HUES6 (cell line): Measurements from ENCODE around the gene GABARAP.
A peak's percentile ranks its signal among the peaks of the same experiment; 100 is the strongest.

Source experiments
- H3K27ac ChIP-seq: 2 replicates; pipeline ENCODE4 v1.7.0; 2013; ENCODE audit warnings: low read depth, mild to moderate bottlenecking, low read length, inconsistent platforms
- H3K27me3 ChIP-seq: 2 replicates; pipeline ENCODE4 v1.6.1; 2013; ENCODE audit warnings: low read length; ENCODE audit not compliant: control insufficient read depth, insufficient read depth
- H3K36me3 ChIP-seq: 2 replicates; pipeline ENCODE4 v1.6.1; 2013; ENCODE audit warnings: low read length; ENCODE audit not compliant: control insufficient read depth, insufficient read depth
- H3K4me1 ChIP-seq: 2 replicates; pipeline ENCODE4 v1.6.1; 2013; ENCODE audit warnings: low read length; ENCODE audit not compliant: control insufficient read depth, insufficient read depth
- H3K4me3 ChIP-seq: 2 replicates; pipeline ENCODE4 v1.5.1; 2013; ENCODE audit warnings: low read depth, low read length
- H3K9ac ChIP-seq: one replicate; pipeline ENCODE4 v1.6.1; 2013; ENCODE audit warnings: mild to moderate bottlenecking, low read length
- H3K9me3 ChIP-seq: 2 replicates; pipeline ENCODE4 v1.6.1; 2013; ENCODE audit warnings: low read depth, low read length; ENCODE audit not compliant: control insufficient read depth, insufficient read depth

GABARAP gene

GRCh38 chr17:7228920-7229319, 13.3 kb downstream of the GABARAP start:
- H3K4me1 ChIP-seq: peaks cover 7% of the 10 kb centered on the region; the same call in 1 of the 2 replicates
- H3K4me3 ChIP-seq: no peak overlapping the region
- H3K27ac ChIP-seq: no peak overlapping the region
- H3K9me3 ChIP-seq: no peaks in the 10 kb centered on the region
- peaks cover 70% of the 10 kb centered on the region for H3K36me3 ChIP-seq
- H3K27me3 ChIP-seq: no peaks in the 10 kb centered on the region
- H3K9ac ChIP-seq: no peak overlapping the region

GRCh38 chr17:7226721-7227710, 15.2 kb downstream of the GABARAP start:
- Histone ChIP-seq H3K4me1 (no peaks in the 10 kb centered on the region; the same call in 1 of the 2 replicates), H3K4me3 (no peak overlapping the region), H3K27me3 (no peaks in the 10 kb centered on the region), H3K9me3 (no peaks in the 10 kb centered on the region), H3K9ac (no peak overlapping the region), H3K27ac (no peak overlapping the region), H3K36me3 (peaks cover 89% of the 10 kb centered on the region)

- H3K36me3 ChIP-seq: peaks cover 100% of the 10 kb centered on the region
These were observed 16.4 kb downstream of the GABARAP start for GRCh38 chr17:7225711-7226331.

GRCh38 chr17:7224661-7225111, 17.6 kb downstream of the GABARAP start:
- Histone ChIP-seq H3K9me3 (no peaks in the 10 kb centered on the region), H3K36me3 (peaks cover 88% of the 10 kb centered on the region), H3K9ac (no peak overlapping the region), H3K4me1 (peaks cover 9% of the 10 kb centered on the region; the same call in 1 of the 2 replicates), H3K4me3 (no peak overlapping the region), H3K27ac (no peak overlapping the region), H3K27me3 (no peaks in the 10 kb centered on the region)

More at GRCh38 chr17:7225711-7226331, 16.4 kb downstream of the GABARAP start:
- Histone ChIP-seq H3K9ac (no peak overlapping the region), H3K27me3 (no peaks in the 10 kb centered on the region), H3K9me3 (no peaks in the 10 kb centered on the region), H3K27ac (no peak overlapping the region), H3K4me3 (no peak overlapping the region), H3K4me1 (peaks cover 5% of the 10 kb centered on the region; the same call in 1 of the 2 replicates)

- H3K27me3 ChIP-seq: no peaks in the 10 kb centered on the region
- peaks cover 82% of the 10 kb centered on the region for H3K36me3 ChIP-seq
- H3K9ac ChIP-seq: no peak overlapping the region
- no peak overlapping the region for H3K4me3 ChIP-seq
- H3K27ac ChIP-seq: no peak overlapping the region
- H3K4me1 ChIP-seq: peaks cover 13% of the 10 kb centered on the region
- no peaks in the 10 kb centered on the region for H3K9me3 ChIP-seq
These were observed 18.1 kb downstream of the GABARAP start for GRCh38 chr17:7224110-7224509.

- Histone ChIP-seq H3K27me3 (no peaks in the 10 kb centered on the region), H3K27ac (no peak overlapping the region), H3K36me3 (peaks cover 75% of the 10 kb centered on the region), H3K9me3 (no peaks in the 10 kb centered on the region), H3K9ac (no peak overlapping the region), H3K4me1 (peaks cover 19% of the 10 kb centered on the region), H3K4me3 (no peak overlapping the region)
These were observed 18.9 kb downstream of the GABARAP start for GRCh38 chr17:7223375-7223774.

GRCh38 chr17:7222972-7223292, 19.3 kb downstream of the GABARAP start:
- H3K4me1 ChIP-seq: peaks cover 24% of the 10 kb centered on the region
- H3K27me3 ChIP-seq: no peaks in the 10 kb centered on the region
- H3K4me3 ChIP-seq: no peak overlapping the region
- peaks cover 71% of the 10 kb centered on the region for H3K36me3 ChIP-seq
- H3K27ac ChIP-seq: no peak overlapping the region
- no peak overlapping the region for H3K9ac ChIP-seq
- no peaks in the 10 kb centered on the region for H3K9me3 ChIP-seq

- Histone ChIP-seq H3K4me3 (no peak overlapping the region), H3K27ac (no peak overlapping the region), H3K36me3 (peaks cover 65% of the 10 kb centered on the region), H3K27me3 (no peaks in the 10 kb centered on the region), H3K9ac (no peak overlapping the region), H3K9me3 (no peaks in the 10 kb centered on the region), H3K4me1 (peaks cover 27% of the 10 kb centered on the region)
These were observed 19.9 kb downstream of the GABARAP start for GRCh38 chr17:7222093-7222971.

- H3K4me1 ChIP-seq: peaks cover 32% of the 10 kb centered on the region
- no peak overlapping the region for H3K27ac ChIP-seq
- no peaks in the 10 kb centered on the region for H3K27me3 ChIP-seq
- H3K9me3 ChIP-seq: no peaks in the 10 kb centered on the region
- 0 out of 2 replicates have a peak overlapping the region, but pooled peaks have one; percentile 90 for H3K4me3 ChIP-seq
- peaks cover 56% of the 10 kb centered on the region for H3K36me3 ChIP-seq
- H3K9ac ChIP-seq: no peak overlapping the region
These were observed 20.8 kb downstream of the GABARAP start for GRCh38 chr17:7221278-7222092.
